ENCODE results near the gene SERAC1. TPM values are rescaled to one million over a fixed set of nuclear protein-coding genes. Genes with fewer than 3 reads are reported as not detected.

SERAC1 gene
- total RNA-seq, 1 experiment from 2014 or later = 7.6 TPM

DNA sequence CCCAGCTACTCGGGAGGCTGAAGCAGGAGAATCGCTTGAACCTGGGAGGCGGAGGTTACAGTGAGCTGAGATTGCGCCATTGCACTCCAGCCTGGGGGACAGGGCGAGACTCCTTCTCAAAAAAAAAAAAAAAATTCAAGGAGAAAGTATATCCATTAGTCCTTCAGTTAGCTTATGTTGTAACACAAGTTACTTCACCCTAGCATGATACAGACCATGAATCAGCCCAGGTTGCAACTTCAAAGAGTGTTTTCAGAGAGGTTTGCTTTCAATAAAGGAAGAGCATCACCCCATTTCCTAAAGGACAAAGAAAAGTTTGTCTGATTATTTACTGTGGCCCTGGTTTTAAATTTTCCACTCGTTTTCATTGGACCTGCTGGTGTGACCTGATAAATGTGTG lies 73.0 kb downstream of the SERAC1 start:
- Histone ChIP-seq H3K4me1 (ENCODE audit: insufficient read depth, low read length) (no peaks in the 10 kb centered on the region), H2BK15ac (ENCODE audit: low read depth, low read length) (no peak overlapping the region), H4K5ac (ENCODE audit: insufficient read length, low read depth, low read length) (no peak overlapping the region), H2BK12ac (ENCODE audit: insufficient read length, low read depth, low read length) (no peak overlapping the region), H4K20me1 (ENCODE audit: control insufficient read depth, insufficient read depth, insufficient read length) (no peaks in the 10 kb centered on the region), H3K4ac (ENCODE audit: low read depth, low read length) (no peak overlapping the region), H3K27me3 (ENCODE audit: insufficient read depth, low read length) (no peaks in the 10 kb centered on the region), H2AK5ac (ENCODE audit: insufficient read length, low read length) (no peak overlapping the region), H3K23ac (ENCODE audit: insufficient read length, low read depth, low read length) (no peak overlapping the region), H3K9me3 (ENCODE audit: control insufficient read depth, low read depth, low read length) (no peaks in the 10 kb centered on the region), H3K18ac (ENCODE audit: insufficient read length, low read depth, low read length) (no peak overlapping the region), H4K91ac (ENCODE audit: insufficient read length, low read depth, low read length) (no peak overlapping the region), H2AFZ (ENCODE audit: low read length) (no peak overlapping the region), H3K14ac (ENCODE audit: insufficient read depth, low read length) (no peak overlapping the region), H3T11ph (ENCODE audit: low read length) (no peak overlapping the region), H2BK120ac (ENCODE audit: low read depth, low read length, poor library complexity, severe bottlenecking) (no peak overlapping the region), H4K8ac (replicated peaks; ENCODE audit: insufficient read length, low read depth, low read length) (no peak overlapping the region), H3K4me2 (ENCODE audit: insufficient read depth, insufficient read length, low read length) (no peak overlapping the region), H3K27ac (ENCODE audit: insufficient read length, low read depth, low read length) (no peak overlapping the region), H3K23me2 (ENCODE audit: insufficient read length, low read depth, low read length, poor library complexity, severe bottlenecking) (no peaks in the 10 kb centered on the region), H3K79me2 (ENCODE audit: insufficient read depth, low read length) (no peaks in the 10 kb centered on the region), H3K9ac (ENCODE audit: extremely low read depth, insufficient read length, low read length) (no peak overlapping the region), H2BK20ac (ENCODE audit: low read depth, low read length, poor library complexity, severe bottlenecking) (no peak overlapping the region), H2BK5ac (ENCODE audit: insufficient read length, low read length) (no peak overlapping the region), H3K79me1 (ENCODE audit: insufficient read depth, low read depth, low read length, poor library complexity, severe bottlenecking) (no peaks in the 10 kb centered on the region), H3K56ac (ENCODE audit: insufficient read length, low read depth, low read length) (no peak overlapping the region)
- Mint-ChIP-seq H3K36me3 (ENCODE audit: insufficient read depth in 1 of 3, low read depth in 3 of 3) (peaks cover 0 to 44% (median 7%) of the 10 kb centered on the region in 3 experiments; a peak in 5 of 7 replicates), H3K27ac (no peak overlapping the region), H3K4me3 (no peak overlapping the region), H3K9me3 (no peaks in the 10 kb centered on the region), H3K4me1 (no peaks in the 10 kb centered on the region), H3K27me3 (ENCODE audit: low read depth) (no peaks in the 10 kb centered on the region)
- DNase-seq = no peak
- TF ChIP-seq, protein P1, sequence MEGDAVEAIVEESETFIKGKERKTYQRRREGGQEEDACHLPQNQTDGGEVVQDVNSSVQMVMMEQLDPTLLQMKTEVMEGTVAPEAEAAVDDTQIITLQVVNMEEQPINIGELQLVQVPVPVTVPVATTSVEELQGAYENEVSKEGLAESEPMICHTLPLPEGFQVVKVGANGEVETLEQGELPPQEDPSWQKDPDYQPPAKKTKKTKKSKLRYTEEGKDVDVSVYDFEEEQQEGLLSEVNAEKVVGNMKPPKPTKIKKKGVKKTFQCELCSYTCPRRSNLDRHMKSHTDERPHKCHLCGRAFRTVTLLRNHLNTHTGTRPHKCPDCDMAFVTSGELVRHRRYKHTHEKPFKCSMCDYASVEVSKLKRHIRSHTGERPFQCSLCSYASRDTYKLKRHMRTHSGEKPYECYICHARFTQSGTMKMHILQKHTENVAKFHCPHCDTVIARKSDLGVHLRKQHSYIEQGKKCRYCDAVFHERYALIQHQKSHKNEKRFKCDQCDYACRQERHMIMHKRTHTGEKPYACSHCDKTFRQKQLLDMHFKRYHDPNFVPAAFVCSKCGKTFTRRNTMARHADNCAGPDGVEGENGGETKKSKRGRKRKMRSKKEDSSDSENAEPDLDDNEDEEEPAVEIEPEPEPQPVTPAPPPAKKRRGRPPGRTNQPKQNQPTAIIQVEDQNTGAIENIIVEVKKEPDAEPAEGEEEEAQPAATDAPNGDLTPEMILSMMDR (conservative IDR thresholded peaks at IDR 0.05) = no peak
- no CpG with 5 or more reads among the region's 6 CpGs for WGBS (ENCODE audit: extremely low coverage, insufficient read length, low lambda C conversion rate)

Data from H9 (cell line).